HG03108 (cell line): ENCODE results near the gene SLC44A1.

Experiments
- ATAC-seq: cut with Tn5 transposase; IDR thresholded peaks from one replicate; pipeline ENCODE4 v1.9.1; 2021; ENCODE audit warnings: moderate library complexity; ENCODE audit not compliant: unreplicated experiment

Gene SLC44A1

GRCh38 chr9:105385381-105385985 lies 141.0 kb downstream of the SLC44A1 start:
- peak; percentile 97 for ATAC-seq

GRCh38 chr9:105389796-105390195 lies 145.3 kb downstream of the SLC44A1 start:
- no peak for ATAC-seq

GRCh38 chr9:105390871-105391270 lies 146.4 kb downstream of the SLC44A1 start:
- ATAC-seq: no peak

GRCh38 chr9:105391288-105391687 lies 146.8 kb downstream of the SLC44A1 start:
- ATAC-seq: no peak

GRCh38 chr9:105392531-105392930 lies 148.1 kb downstream of the SLC44A1 start:
- no peak for ATAC-seq

- ATAC-seq: no peak
Measured at GRCh38 chr9:105393576-105394344, 149.3 kb downstream of the SLC44A1 start.

- ATAC-seq: no peak
Measured at GRCh38 chr9:105396441-105396840, 152.0 kb downstream of the SLC44A1 start.

GRCh38 chr9:105396901-105397300 lies 152.4 kb downstream of the SLC44A1 start:
- no peak for ATAC-seq

- ATAC-seq: no peak
Measured at GRCh38 chr9:105399117-105399516, 154.7 kb downstream of the SLC44A1 start.

GRCh38 chr9:105401651-105402050 lies 157.2 kb downstream of the SLC44A1 start:
- ATAC-seq: no peak

GRCh38 chr9:105403552-105404248 lies 159.2 kb downstream of the SLC44A1 start:
- ATAC-seq: no peak

GRCh38 chr9:105405514-105406131 lies 161.2 kb downstream of the SLC44A1 start:
- peak; percentile 91 for ATAC-seq

GRCh38 chr9:105406369-105406768 lies 161.9 kb downstream of the SLC44A1 start:
- ATAC-seq: no peak

- ATAC-seq: no peak
Measured at GRCh38 chr9:105413525-105413924, 169.1 kb downstream of the SLC44A1 start.

- ATAC-seq: peak; percentile 53
Measured at GRCh38 chr9:105414947-105415661, 170.7 kb downstream of the SLC44A1 start.

- no peak for ATAC-seq
Measured at GRCh38 chr9:105415662-105415980, 171.2 kb downstream of the SLC44A1 start.

- ATAC-seq: peak; percentile 80
Measured at GRCh38 chr9:105416840-105417239, 172.4 kb downstream of the SLC44A1 start.

- no peak for ATAC-seq
Measured at GRCh38 chr9:105418588-105419500, 174.4 kb downstream of the SLC44A1 start.

GRCh38 chr9:105419816-105420597 lies 175.6 kb downstream of the SLC44A1 start:
- ATAC-seq: no peak
